Endothelial cell of umbilical vein (primary cell): ENCODE results near the gene DCAF12. TPM values are rescaled to one million over a fixed set of nuclear protein-coding genes. Genes with fewer than 3 reads are reported as not detected.

ENCODE experiments used
- BruUV-seq: library from RNA; stranded (reverse); fragments of 400-500 nt; replicated peaks from 2 replicates; lab custom pipeline; 2021; lab: Mats Ljungman, UMichigan
- CTCF ChIA-PET: fragments of 300-600, 350-600 bp; sonication (Branson Sonifier 250); formaldehyde crosslinking; loops from one replicate; lab custom pipeline; 2021; ENCODE audit warnings: antibody characterized with exemption, inconsistent platforms; lab: Charles Lee
- POLR2A ChIA-PET: fragments of 300-600, 350-600 bp; sonication (Branson Sonifier 250); formaldehyde crosslinking; loops from one replicate; lab custom pipeline; 2021; ENCODE audit warnings: antibody characterized with exemption, inconsistent platforms; lab: Charles Lee
- DNase-seq: peaks from one replicate; pipeline ENCODE4 v3.0.0-alpha.2; 2011; ENCODE audit warnings: low read depth, low spot score
- FAIRE-seq: peaks from 2 replicates; lab custom pipeline; 2011; peaks lifted over from hg19 to GRCh38; lab: Jason Lieb, UNC
- H2AFZ ChIP-seq: 2 replicates; pipeline ENCODE4 v1.6.0; 2012; ENCODE audit warnings: low read depth, low read length, control low read depth, inconsistent platforms
- H3K27ac ChIP-seq: 2 replicates; pipeline ENCODE4 v1.5.1; 2011; ENCODE audit warnings: low read depth, mild to moderate bottlenecking, control low read depth, low read length, moderate library complexity; ENCODE audit not compliant: insufficient read depth
- H3K27me3 ChIP-seq, 2 experiments: 2 replicates each; pipeline versions ENCODE4 v1.6.0 to v1.6.1; 2011; ENCODE audit warnings: low read length in 2 of 2, mixed read lengths in 1 of 2; ENCODE audit not compliant: control insufficient read depth in 2 of 2, insufficient read depth in 2 of 2
- H3K36me3 ChIP-seq, 2 experiments: 2 replicates in 1 of 2; 3 replicates in 1 of 2; pipeline ENCODE4 v1.5.1; 2011; ENCODE audit warnings: low read length in 2 of 2, mild to moderate bottlenecking in 1 of 2, moderate library complexity in 1 of 2; ENCODE audit not compliant: control insufficient read depth in 2 of 2, insufficient read depth in 2 of 2; ENCODE audit errors: extremely low read depth in 1 of 2
- H3K4me1 ChIP-seq: 3 replicates; pipeline ENCODE4 v1.5.1; 2011; ENCODE audit warnings: mild to moderate bottlenecking, low read length; ENCODE audit not compliant: control insufficient read depth, insufficient read depth; ENCODE audit errors: extremely low read depth
- H3K4me2 ChIP-seq: 2 replicates; pipeline ENCODE4 v1.6.1; 2011; ENCODE audit warnings: low read length, control low read depth, mixed read lengths; ENCODE audit not compliant: insufficient read depth
- H3K4me3 ChIP-seq, 3 experiments: fragments of 200-600 bp in 1 of 3; sonication (generic), shearing (Covaris generic) in 1 of 3; replicated peaks in 1 of 3; 2 replicates each; pipeline ENCODE4 v1.5.1; 2011 to 2016; ENCODE audit warnings: control low read depth in 3 of 3, low read length in 3 of 3, mild to moderate bottlenecking in 2 of 3, inconsistent platforms in 1 of 3, low read depth in 1 of 3, moderate library complexity in 1 of 3; ENCODE audit not compliant: insufficient read depth in 1 of 3
- H3K79me2 ChIP-seq: 2 replicates; pipeline ENCODE4 v1.6.0; 2012; ENCODE audit warnings: low read length, inconsistent platforms; ENCODE audit not compliant: control insufficient read depth, insufficient read depth
- H3K9ac ChIP-seq: replicated peaks from 2 replicates; pipeline ENCODE3; 2011; ENCODE audit warnings: low read length, control low read depth; ENCODE audit not compliant: insufficient read depth; ENCODE audit errors: extremely low read depth
- H3K9me1 ChIP-seq: replicated peaks from 3 replicates; pipeline ENCODE4 v1.6.0; 2011; ENCODE audit warnings: mild to moderate bottlenecking, low read length; ENCODE audit not compliant: control insufficient read depth, insufficient read depth; ENCODE audit errors: extremely low read depth
- H3K9me3 ChIP-seq: replicated peaks from 2 replicates; pipeline ENCODE4 v1.5.1; 2012; ENCODE audit warnings: low read length, inconsistent platforms; ENCODE audit not compliant: control insufficient read depth, insufficient read depth
- H4K20me1 ChIP-seq: replicated peaks from 2 replicates; pipeline ENCODE3; 2011; ENCODE audit warnings: mild to moderate bottlenecking, low read length; ENCODE audit not compliant: control insufficient read depth, insufficient read depth; ENCODE audit errors: extremely low read depth
- EZH2 ChIP-seq: IDR thresholded peaks from 2 replicates; pipeline ENCODE4 v1.6.1; 2012; ENCODE audit warnings: borderline replicate concordance, low read depth, mild to moderate bottlenecking, moderate library complexity, low read length, inconsistent platforms; ENCODE audit not compliant: severe bottlenecking
- FOS ChIP-seq: IDR thresholded peaks from 2 replicates; pipeline ENCODE4 v1.6.1; 2011; ENCODE audit warnings: mild to moderate bottlenecking, low read length, moderate library complexity, borderline replicate concordance; ENCODE audit not compliant: insufficient read depth
- GATA2 ChIP-seq: IDR thresholded peaks from 2 replicates; pipeline ENCODE4 v1.7.0; 2011; ENCODE audit warnings: low read depth, mild to moderate bottlenecking, moderate library complexity, mixed read lengths, low read length; ENCODE audit not compliant: insufficient read length, insufficient read depth
- JUN ChIP-seq: IDR thresholded peaks from 2 replicates; pipeline ENCODE4 v1.6.1; 2011; ENCODE audit warnings: borderline replicate concordance, low read depth; ENCODE audit not compliant: insufficient read length, insufficient read depth
- MAX ChIP-seq: IDR thresholded peaks from 2 replicates; pipeline ENCODE4 v1.6.1; 2011; ENCODE audit not compliant: insufficient read depth, insufficient read length
- MYC ChIP-seq: IDR thresholded peaks from one replicate; pipeline ENCODE4 v1.6.1; 2011; ENCODE audit warnings: mild to moderate bottlenecking, low read depth, low read length
- POLR2A ChIP-seq: IDR thresholded peaks from 2 replicates; pipeline ENCODE4 v1.6.1; 2012; ENCODE audit warnings: low read depth, mild to moderate bottlenecking, control low read depth, low read length
- POLR2AphosphoS5 ChIP-seq: IDR thresholded peaks from 2 replicates; pipeline ENCODE4 v1.6.1; 2012; ENCODE audit warnings: low read depth, mild to moderate bottlenecking, control low read depth, low read length, moderate library complexity; ENCODE audit not compliant: insufficient read depth
- dilution Hi-C: fragments of 300-500 bp; cut with MboI; formaldehyde crosslinking; loops from one replicate; pipeline ENCODE4 v1.15.0; 2019; ENCODE audit warnings: low sequenced_read_pairs; ENCODE audit not compliant: extremely low pct_ligation_motif_present
- intact Hi-C: fragments of 100-400 bp; cut with micrococcal nuclease; formaldehyde crosslinking; loops from one replicate; pipeline ENCODE4 v1.10.0; 2022
- polyA plus RNA-seq, 4 experiments: library from polyadenylated mRNA; depleted of rRNA in 3 of 4; stranded (reverse) in 3 of 4; unstranded in 1 of 4; fragments of >200 nt; gene quantifications; 2 replicates each; pipeline versions ENCODE4 v1.2.1 to v1.2.3, GENCODE V29; 2011 to 2012; ENCODE audit warnings: missing spikeins in 1 of 4
- total RNA-seq: library from RNA; stranded (reverse); gene quantifications from 2 replicates; pipeline ENCODE4 v1.2.3, GENCODE V29; 2021
- TF ChIP-seq, protein P1 (sequence below), 2 donors: IDR thresholded peaks; 1 replicate in 1 of 2; 2 replicates in 1 of 2; pipeline ENCODE4 v1.5.1; 2011; ENCODE audit warnings: low read length in 2 of 2, mild to moderate bottlenecking in 2 of 2, moderate library complexity in 2 of 2, control low read depth in 1 of 2, inconsistent platforms in 1 of 2, low read depth in 1 of 2; ENCODE audit not compliant: insufficient read depth in 1 of 2; ENCODE audit errors: extremely low read depth in 1 of 2

Gene DCAF12
- total and polyA plus RNA-seq, 2 donors (not counting 3 experiments of a cell fraction or from before 2014, with no cell fraction given) = 26.2 to 28.4 TPM

GRCh38 chr9:34046784-34047379, 79.6 kb downstream of the DCAF12 start:
- Histone ChIP-seq H3K9me1 (no peaks in the 10 kb centered on the region), H3K4me3 (peak overlapping the region in 2 of 3 experiments; percentile 81 to 86), H3K27me3 (no peaks in the 10 kb centered on the region), H3K27ac (no peak overlapping the region), H3K4me1 (peaks cover 22% of the 10 kb centered on the region), H3K9ac (no peak overlapping the region), H4K20me1 (peaks cover 3% of the 10 kb centered on the region), H2AFZ (no peak overlapping the region), H3K4me2 (peak overlapping the region; percentile 90), H3K79me2 (peaks cover 65% of the 10 kb centered on the region), H3K9me3 (no peaks in the 10 kb centered on the region), H3K36me3 (peaks cover 0 to 3% of the 10 kb centered on the region in 2 experiments)
- CTCF ChIA-PET = no interaction called here
- DNase-seq (peak; percentile 62), FAIRE-seq (peak; percentile 80)
- dilution Hi-C loops = no loop called here
- intact Hi-C loops = loop anchor here (10.0 kb wide), 1 partner anchor 232 kb away; the partner anchor contains the start of gene UBE2R2
- BruUV-seq = no TSS peak
- TF ChIP-seq MAX (peak; percentile 35), JUN (no peak), GATA2 (no peak), POLR2A (no peak), FOS (no peak), POLR2AphosphoS5 (no peak)
- POLR2A ChIA-PET = interaction anchor here (0.6 kb wide), 2 partner anchors 28 to 198 kb away, joined by 3 read pairs; no protein-coding TSS in a partner anchor

DNA sequence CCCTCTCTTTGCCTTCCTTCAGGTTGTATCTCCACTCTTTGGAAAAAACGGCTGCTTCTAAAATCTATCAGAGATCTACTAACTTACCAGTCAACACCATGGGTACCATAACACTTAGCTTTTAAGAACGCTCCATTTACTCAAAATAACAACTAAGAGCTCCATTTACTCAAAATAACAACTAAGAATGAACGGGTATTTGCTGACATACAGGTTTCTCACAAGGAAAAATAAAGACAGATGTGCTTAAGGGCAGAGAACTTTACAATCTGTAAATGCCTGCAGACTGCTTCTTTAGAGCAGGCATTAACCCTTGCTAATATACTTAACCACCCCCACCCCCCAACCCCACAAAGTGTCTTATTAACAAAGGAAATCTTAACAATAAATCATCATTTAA, 80.6 kb downstream of the DCAF12 start:
- H3K9me3 ChIP-seq = no peaks in the 10 kb centered on the region
- TF ChIP-seq FOS (no peak), EZH2 (no peak), JUN (no peak), MAX (no peak), POLR2A (no peak), MYC (no peak), POLR2AphosphoS5 (no peak), GATA2 (no peak)
- TF ChIP-seq, protein P1, sequence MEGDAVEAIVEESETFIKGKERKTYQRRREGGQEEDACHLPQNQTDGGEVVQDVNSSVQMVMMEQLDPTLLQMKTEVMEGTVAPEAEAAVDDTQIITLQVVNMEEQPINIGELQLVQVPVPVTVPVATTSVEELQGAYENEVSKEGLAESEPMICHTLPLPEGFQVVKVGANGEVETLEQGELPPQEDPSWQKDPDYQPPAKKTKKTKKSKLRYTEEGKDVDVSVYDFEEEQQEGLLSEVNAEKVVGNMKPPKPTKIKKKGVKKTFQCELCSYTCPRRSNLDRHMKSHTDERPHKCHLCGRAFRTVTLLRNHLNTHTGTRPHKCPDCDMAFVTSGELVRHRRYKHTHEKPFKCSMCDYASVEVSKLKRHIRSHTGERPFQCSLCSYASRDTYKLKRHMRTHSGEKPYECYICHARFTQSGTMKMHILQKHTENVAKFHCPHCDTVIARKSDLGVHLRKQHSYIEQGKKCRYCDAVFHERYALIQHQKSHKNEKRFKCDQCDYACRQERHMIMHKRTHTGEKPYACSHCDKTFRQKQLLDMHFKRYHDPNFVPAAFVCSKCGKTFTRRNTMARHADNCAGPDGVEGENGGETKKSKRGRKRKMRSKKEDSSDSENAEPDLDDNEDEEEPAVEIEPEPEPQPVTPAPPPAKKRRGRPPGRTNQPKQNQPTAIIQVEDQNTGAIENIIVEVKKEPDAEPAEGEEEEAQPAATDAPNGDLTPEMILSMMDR (IDR thresholded peaks at IDR 0.05; ENCODE audit: extremely low read depth in 1 of 2, insufficient read depth in 1 of 2, low read depth in 1 of 2, low read length in 2 of 2) = no peak
- dilution Hi-C loops (no loop called here), intact Hi-C loops (loop anchor here (10.0 kb wide), 1 partner anchor 231 kb away; the partner anchor contains the start of gene UBE2R2)
- DNase-seq (no peak), FAIRE-seq (no peak)
- ChIA-PET POLR2A (interaction anchor here (0.6 kb wide), 1 partner anchor 29 kb away, joined by 3 read pairs; no protein-coding TSS in a partner anchor), CTCF (no interaction called here)
- no peak overlapping the region for H2AFZ ChIP-seq
- H3K4me1 ChIP-seq = peaks cover 22% of the 10 kb centered on the region
- H3K27me3 ChIP-seq = no peaks in the 10 kb centered on the region
- H3K36me3 ChIP-seq = peaks cover 0 to 3% of the 10 kb centered on the region in 2 experiments
- no peak overlapping the region for H3K4me3 ChIP-seq
- H3K79me2 ChIP-seq = peaks cover 72% of the 10 kb centered on the region
- H4K20me1 ChIP-seq = peaks cover 3% of the 10 kb centered on the region
- no TSS peak for BruUV-seq
- H3K4me2 ChIP-seq = no peak overlapping the region
- H3K9ac ChIP-seq = no peak overlapping the region
- H3K27ac ChIP-seq = no peak overlapping the region
- H3K9me1 ChIP-seq = no peaks in the 10 kb centered on the region
